Measurements from ENCODE around the gene CCSER1. TPM values are rescaled to one million over a fixed set of nuclear protein-coding genes. Genes with fewer than 3 reads are reported as not detected.

CCSER1 gene
- total and polyA plus RNA-seq, 2 experiments from 2014 or later, result 5.2 to 23.4 TPM

GRCh38 chr4:90254357-90254756, 127.2 kb downstream of the CCSER1 start:
- H3K4me2 ChIP-seq, result no peak overlapping the region
- H3K9me2 ChIP-seq (replicated peaks; ENCODE audit: insufficient read depth), result no peaks in the 10 kb centered on the region
- no peaks in the 10 kb centered on the region for H3K4me1 ChIP-seq (ENCODE audit: insufficient read depth)
- no peak overlapping the region for H3K4me3 ChIP-seq
- H3K79me2 ChIP-seq, result no peaks in the 10 kb centered on the region
- TF ChIP-seq EZH2 (IDR thresholded peaks at IDR 0.05; ENCODE audit: borderline replicate concordance) (no peak), CTCF (IDR thresholded peaks at IDR 0.05; ENCODE audit: poor library complexity) (no peak), EZH2phosphoT487 (IDR thresholded peaks at IDR 0.05; ENCODE audit: low read depth, severe bottlenecking, unreplicated experiment) (no peak)
- H2AFZ ChIP-seq, result no peak overlapping the region
- H3K27me3 ChIP-seq, result no peaks in the 10 kb centered on the region
- no peak overlapping the region for H3K27ac ChIP-seq
- H3K36me3 ChIP-seq (replicated peaks; ENCODE audit: insufficient read depth, low read depth), result no peaks in the 10 kb centered on the region
- 68% methylated on average over 2 of the region's 2 CpGs for WGBS (ENCODE audit: low lambda C conversion rate, missing lambda C conversion rate)
- no peaks in the 10 kb centered on the region for H4K20me1 ChIP-seq (ENCODE audit: insufficient read depth, poor library complexity, severe bottlenecking)
- no peak for DNase-seq (ENCODE audit: low spot score)
- no peaks in the 10 kb centered on the region for H3K9me3 ChIP-seq (ENCODE audit: low read depth)

GRCh38 chr4:90274175-90274574, 147.0 kb downstream of the CCSER1 start:
- H2AFZ ChIP-seq, result no peak overlapping the region
- H3K36me3 ChIP-seq (replicated peaks; ENCODE audit: insufficient read depth, low read depth), result no peaks in the 10 kb centered on the region
- no peak overlapping the region for H3K4me2 ChIP-seq
- no peaks in the 10 kb centered on the region for H3K79me2 ChIP-seq
- no peaks in the 10 kb centered on the region for H3K9me3 ChIP-seq (ENCODE audit: low read depth)
- H4K20me1 ChIP-seq (ENCODE audit: insufficient read depth, poor library complexity, severe bottlenecking), result no peaks in the 10 kb centered on the region
- no peak overlapping the region for H3K4me3 ChIP-seq
- H3K9me2 ChIP-seq (replicated peaks; ENCODE audit: insufficient read depth), result no peaks in the 10 kb centered on the region
- no peak for DNase-seq (ENCODE audit: low spot score)
- H3K27me3 ChIP-seq, result no peaks in the 10 kb centered on the region
- TF ChIP-seq EZH2 (IDR thresholded peaks at IDR 0.05; ENCODE audit: borderline replicate concordance) (no peak), CTCF (IDR thresholded peaks at IDR 0.05; ENCODE audit: poor library complexity) (no peak), EZH2phosphoT487 (IDR thresholded peaks at IDR 0.05; ENCODE audit: low read depth, severe bottlenecking, unreplicated experiment) (no peak)
- WGBS (ENCODE audit: low lambda C conversion rate, missing lambda C conversion rate), result 33% methylated on average over 1 of the region's 1 CpG
- peak overlapping the region; percentile 58 for H3K27ac ChIP-seq
- H3K4me1 ChIP-seq (ENCODE audit: insufficient read depth), result no peaks in the 10 kb centered on the region

GRCh38 chr4:90280954-90281353, 153.8 kb downstream of the CCSER1 start:
- no peaks in the 10 kb centered on the region for H3K79me2 ChIP-seq
- no peaks in the 10 kb centered on the region for H3K9me2 ChIP-seq (replicated peaks; ENCODE audit: insufficient read depth)
- H3K4me3 ChIP-seq, result no peak overlapping the region
- H3K36me3 ChIP-seq (replicated peaks; ENCODE audit: insufficient read depth, low read depth), result no peaks in the 10 kb centered on the region
- TF ChIP-seq EZH2phosphoT487 (IDR thresholded peaks at IDR 0.05; ENCODE audit: low read depth, severe bottlenecking, unreplicated experiment) (no peak), CTCF (IDR thresholded peaks at IDR 0.05; ENCODE audit: poor library complexity) (no peak), EZH2 (IDR thresholded peaks at IDR 0.05; ENCODE audit: borderline replicate concordance) (no peak)
- no peak overlapping the region for H2AFZ ChIP-seq
- H3K4me1 ChIP-seq (ENCODE audit: insufficient read depth), result no peaks in the 10 kb centered on the region
- no peaks in the 10 kb centered on the region for H4K20me1 ChIP-seq (ENCODE audit: insufficient read depth, poor library complexity, severe bottlenecking)
- H3K27me3 ChIP-seq, result no peaks in the 10 kb centered on the region
- no peak overlapping the region for H3K4me2 ChIP-seq
- H3K9me3 ChIP-seq (ENCODE audit: low read depth), result no peaks in the 10 kb centered on the region
- WGBS (ENCODE audit: low lambda C conversion rate, missing lambda C conversion rate), result 72% methylated on average over 3 of the region's 3 CpGs
- peak overlapping the region; percentile 45 for H3K27ac ChIP-seq
- DNase-seq (ENCODE audit: low spot score), result no peak

Data from hepatocyte (in vitro differentiated cells).